HG03520 (cell line): Measurements from ENCODE around the gene NUBPL.

Experiments used
- ATAC-seq: cut with Tn5 transposase; IDR thresholded peaks from one replicate; pipeline ENCODE4 v1.9.1; 2021; ENCODE audit warnings: mild to moderate bottlenecking, moderate library complexity; ENCODE audit not compliant: unreplicated experiment

The NUBPL gene, protein sequence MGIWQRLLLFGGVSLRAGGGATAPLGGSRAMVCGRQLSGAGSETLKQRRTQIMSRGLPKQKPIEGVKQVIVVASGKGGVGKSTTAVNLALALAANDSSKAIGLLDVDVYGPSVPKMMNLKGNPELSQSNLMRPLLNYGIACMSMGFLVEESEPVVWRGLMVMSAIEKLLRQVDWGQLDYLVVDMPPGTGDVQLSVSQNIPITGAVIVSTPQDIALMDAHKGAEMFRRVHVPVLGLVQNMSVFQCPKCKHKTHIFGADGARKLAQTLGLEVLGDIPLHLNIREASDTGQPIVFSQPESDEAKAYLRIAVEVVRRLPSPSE

DNA sequence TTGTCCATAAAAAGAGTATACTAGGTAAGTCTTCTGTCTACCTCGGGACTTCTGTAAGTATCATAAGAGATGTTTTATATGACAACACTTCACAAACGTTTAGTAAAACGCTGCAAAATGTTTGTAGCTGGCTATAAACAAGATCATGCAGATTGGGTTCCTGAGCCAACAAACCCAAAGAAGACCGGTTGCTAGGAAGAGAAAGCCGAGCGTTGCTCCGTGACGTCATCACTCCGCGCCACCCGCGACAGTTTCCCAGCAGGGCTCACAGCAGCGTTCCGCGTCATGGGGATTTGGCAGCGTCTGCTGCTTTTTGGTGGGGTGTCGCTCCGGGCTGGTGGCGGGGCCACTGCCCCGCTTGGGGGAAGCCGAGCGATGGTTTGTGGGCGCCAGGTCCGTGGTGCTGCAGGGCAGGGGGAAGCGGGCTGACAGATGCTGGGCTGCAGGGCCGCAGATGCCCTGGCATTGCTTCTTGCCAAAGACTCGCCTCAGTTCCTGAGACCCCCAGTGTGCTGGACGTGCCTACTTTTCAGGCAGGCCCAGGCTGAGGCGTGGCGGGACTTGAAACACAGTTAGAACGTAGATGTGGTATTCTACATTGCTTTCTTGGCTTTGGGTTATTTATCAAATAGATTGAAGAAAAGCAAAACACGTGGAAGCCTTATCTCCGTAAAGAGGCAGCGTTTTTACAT lies at the start of gene NUBPL:
NUBPL (plus strand) TSS at position 250 of the 692 bp plus-strand sequence; CDS start at position 286, 36 bp downstream.
- peak; percentile 94 for ATAC-seq

GRCh38 chr14:31527087-31527486 lies 34.1 kb upstream of the NUBPL start:
- no peak for ATAC-seq

DNA sequence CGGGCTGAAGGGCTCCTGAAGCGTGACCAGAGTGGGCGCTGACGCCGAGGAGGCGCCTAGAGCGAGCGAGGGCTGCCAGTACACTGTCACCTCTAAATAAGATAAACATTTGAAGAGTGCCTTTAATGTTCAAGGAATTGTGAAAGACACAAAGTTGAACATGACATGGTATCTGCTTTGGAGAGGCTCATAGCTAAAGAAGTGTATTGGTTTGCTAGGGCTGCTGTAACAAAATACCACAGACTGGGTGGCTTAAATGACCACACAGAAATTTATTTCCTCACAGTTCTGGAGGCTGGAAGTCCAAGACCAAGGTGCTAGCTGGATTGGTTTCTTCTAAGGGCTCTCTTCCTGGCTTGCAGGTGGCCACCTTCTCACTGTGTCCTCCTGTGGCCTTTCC lies 33.7 kb upstream of the NUBPL start:
- ATAC-seq: no peak

- no peak for ATAC-seq
These were observed 32.2 kb upstream of the NUBPL start for GRCh38 chr14:31529053-31529452.

DNA sequence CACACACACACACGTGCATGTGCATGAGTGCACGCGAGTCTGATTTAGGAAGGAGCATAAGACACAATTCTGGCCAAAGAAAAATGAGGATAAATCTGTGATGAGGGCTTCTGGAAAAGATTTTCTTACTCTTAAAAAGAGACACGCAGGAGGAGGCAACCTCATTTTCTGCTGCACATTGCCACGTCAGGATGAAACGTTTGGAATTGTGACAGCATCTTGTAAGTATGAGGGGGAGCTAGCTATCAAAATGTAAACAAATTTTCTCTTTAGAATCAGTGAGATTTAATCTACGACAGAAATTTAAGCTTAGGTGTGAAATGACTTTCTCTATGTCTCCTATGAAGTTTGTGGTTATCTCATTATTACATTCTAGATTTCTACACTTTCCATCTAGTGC lies 31.1 kb upstream of the NUBPL start:
- ATAC-seq: no peak

- ATAC-seq: no peak
These were observed 24.8 kb upstream of the NUBPL start for GRCh38 chr14:31536201-31536960.

GRCh38 chr14:31541702-31542101 lies 19.5 kb upstream of the NUBPL start:
- no peak for ATAC-seq

- peak; percentile 76 for ATAC-seq
These were observed 17.0 kb upstream of the NUBPL start for GRCh38 chr14:31543969-31544799.

- no peak for ATAC-seq
These were observed 16.4 kb upstream of the NUBPL start for GRCh38 chr14:31544816-31545215.

DNA sequence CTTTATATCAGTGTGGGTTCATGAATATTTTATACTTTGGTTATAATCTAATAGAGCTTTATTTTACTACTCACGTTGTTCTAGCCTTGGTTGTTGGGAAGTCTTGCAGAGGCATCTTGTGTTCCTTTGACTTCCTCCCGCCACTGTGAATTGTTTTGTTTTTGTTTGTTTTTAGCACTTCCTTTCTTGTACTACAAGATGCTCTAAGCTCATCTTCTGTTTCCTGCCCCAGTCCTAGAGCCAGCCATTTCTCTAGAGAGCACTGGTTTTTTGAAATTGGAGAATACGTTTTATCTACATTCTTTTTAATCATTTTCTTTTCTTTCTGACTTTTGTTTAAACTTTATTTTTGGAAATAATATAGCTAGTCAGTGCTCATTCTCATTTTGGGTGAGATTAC lies 15.9 kb upstream of the NUBPL start:
- ATAC-seq: no peak

- ATAC-seq: no peak
These were observed 11.4 kb upstream of the NUBPL start for GRCh38 chr14:31549817-31550216.

GRCh38 chr14:31550589-31550988 lies 10.6 kb upstream of the NUBPL start:
- no peak for ATAC-seq

DNA sequence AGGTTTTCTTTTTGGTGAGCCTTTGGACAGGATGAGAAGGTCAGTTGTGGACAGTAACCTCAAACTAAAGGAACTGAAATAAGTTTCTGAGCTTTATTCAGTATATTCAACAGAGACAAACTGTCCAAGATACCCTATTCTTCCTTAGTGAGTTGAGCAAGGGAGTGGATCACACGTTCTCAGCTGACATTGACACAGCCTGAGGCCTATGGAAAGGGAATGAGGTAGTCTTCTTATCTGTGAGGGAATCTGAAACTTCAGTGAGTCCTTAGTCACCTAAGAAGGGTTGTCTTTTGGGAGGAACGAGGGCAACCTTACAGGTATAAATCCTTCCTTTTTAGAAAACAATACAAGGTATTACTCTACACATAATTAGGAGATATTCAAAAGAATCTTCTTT lies 5.0 kb upstream of the NUBPL start:
- no peak for ATAC-seq

GRCh38 chr14:31559939-31560338 lies 1.3 kb upstream of the NUBPL start:
- ATAC-seq: no peak

DNA sequence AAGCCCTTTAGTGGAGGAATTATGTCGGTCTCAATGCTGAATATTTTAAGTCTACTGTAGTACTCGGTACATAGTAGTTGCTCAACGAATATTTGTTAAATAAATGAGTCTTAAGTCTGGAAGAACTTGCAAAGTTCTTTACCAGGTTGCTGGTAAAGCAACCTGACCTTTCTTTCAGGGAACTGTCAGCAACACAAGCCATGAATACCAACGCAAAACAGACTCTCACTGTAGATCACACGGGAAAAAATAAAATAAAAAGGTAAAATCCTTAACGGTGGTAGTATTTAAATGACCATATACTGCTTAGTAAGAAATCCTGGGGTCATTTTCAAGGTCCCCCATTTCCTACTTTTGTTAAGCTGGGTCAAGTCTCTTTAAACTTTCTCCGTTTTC lies 447 bp upstream of the NUBPL start:
- peak; percentile 9 for ATAC-seq

GRCh38 chr14:31564194-31564593 lies 3.0 kb downstream of the NUBPL start:
- ATAC-seq: no peak

- no peak for ATAC-seq
These were observed 5.3 kb downstream of the NUBPL start for GRCh38 chr14:31566456-31566855.

GRCh38 chr14:31567655-31568054 lies 6.5 kb downstream of the NUBPL start:
- no peak for ATAC-seq

GRCh38 chr14:31568161-31568560 lies 7.0 kb downstream of the NUBPL start:
- ATAC-seq: no peak

- no peak for ATAC-seq
These were observed 7.5 kb downstream of the NUBPL start for GRCh38 chr14:31568671-31569070.

- ATAC-seq: no peak
These were observed 11.8 kb downstream of the NUBPL start for GRCh38 chr14:31572955-31573354.
